ENCODE data around the gene SVOP.

Gene SVOP

GRCh38 chr12:108983227-108983626 is 37.6 kb downstream of the SVOP start:
- no peak overlapping the region for H3K4me3 ChIP-seq (ENCODE audit: low read depth, low read length)
- DNase-seq (ENCODE audit: low read depth) = no peak
- TF ChIP-seq CTCF (IDR thresholded peaks at IDR 0.05; ENCODE audit: insufficient read depth, low read depth, low read length, missing control alignments) = no peak

DNA sequence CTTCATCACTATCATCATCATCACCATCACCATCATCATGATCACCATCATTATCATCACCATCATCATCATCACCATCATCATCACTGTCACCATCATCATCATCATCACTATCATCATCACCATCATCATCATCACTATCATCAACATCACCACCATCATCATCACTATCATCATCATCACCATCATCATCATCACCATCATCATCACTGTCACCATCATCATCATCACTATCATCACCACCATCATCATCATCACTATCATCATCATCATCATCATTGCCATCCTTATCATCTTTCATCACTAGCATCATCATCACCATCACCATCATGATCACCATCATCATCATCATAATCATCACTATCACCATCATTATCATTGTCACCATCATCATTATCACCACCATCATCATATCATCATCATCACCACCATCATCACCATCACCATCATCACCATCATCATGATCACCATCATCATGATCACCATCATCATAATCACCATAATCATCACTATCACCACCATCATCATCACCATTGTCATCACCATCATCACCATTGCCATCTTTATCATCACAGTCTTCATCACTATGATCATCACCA is 38.1 kb downstream of the SVOP start:
- DNase-seq (ENCODE audit: low read depth) = no peak
- H3K4me3 ChIP-seq (ENCODE audit: low read depth, low read length) = no peak overlapping the region
- TF ChIP-seq CTCF (IDR thresholded peaks at IDR 0.05; ENCODE audit: insufficient read depth, low read depth, low read length, missing control alignments) = no peak

DNA sequence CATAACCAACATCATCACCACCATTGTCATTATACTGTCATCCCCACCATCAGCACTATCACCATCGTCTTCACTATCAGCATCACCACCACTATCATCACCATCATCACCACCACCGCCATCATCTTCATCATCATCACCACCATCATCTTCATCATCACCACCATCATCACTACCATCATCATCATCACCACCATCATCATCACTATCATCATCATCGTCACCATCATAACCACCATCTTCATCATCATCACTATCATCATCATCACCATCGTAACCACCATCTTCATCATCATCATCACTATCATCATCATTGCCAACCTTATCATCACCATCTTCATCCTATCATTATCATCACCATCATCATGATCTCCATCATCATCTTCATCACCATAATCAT is 39.0 kb downstream of the SVOP start:
- no peak for TF ChIP-seq CTCF (IDR thresholded peaks at IDR 0.05; ENCODE audit: insufficient read depth, low read depth, low read length, missing control alignments)
- H3K4me3 ChIP-seq (ENCODE audit: low read depth, low read length) = no peak overlapping the region
- DNase-seq (ENCODE audit: low read depth) = no peak

GRCh38 chr12:108980831-108981618 is 39.8 kb downstream of the SVOP start:
- no peak for DNase-seq (ENCODE audit: low read depth)
- TF ChIP-seq CTCF (IDR thresholded peaks at IDR 0.05; ENCODE audit: insufficient read depth, low read depth, low read length, missing control alignments) = no peak
- H3K4me3 ChIP-seq (ENCODE audit: low read depth, low read length) = no peak overlapping the region

- TF ChIP-seq CTCF (IDR thresholded peaks at IDR 0.05; ENCODE audit: insufficient read depth, low read depth, low read length, missing control alignments) = no peak
- DNase-seq (ENCODE audit: low read depth) = no peak
- H3K4me3 ChIP-seq (ENCODE audit: low read depth, low read length) = no peak overlapping the region
Observed at GRCh38 chr12:108977360-108977759, 43.5 kb downstream of the SVOP start.

- DNase-seq (ENCODE audit: low read depth) = no peak
- no peak overlapping the region for H3K4me3 ChIP-seq (ENCODE audit: low read depth, low read length)
- TF ChIP-seq CTCF (IDR thresholded peaks at IDR 0.05; ENCODE audit: insufficient read depth, low read depth, low read length, missing control alignments) = no peak
Observed at GRCh38 chr12:108975024-108975593, 45.8 kb downstream of the SVOP start.
